Calu3 (cell line): ENCODE measurements around the gene KRTAP21-1. TPM values are rescaled to one million over a fixed set of nuclear protein-coding genes. Genes with fewer than 3 reads are reported as not detected.
"Not testable (repeated sequence)": the region's sequence is repeated elsewhere in the genome, so short reads cannot be mapped to it uniquely, and the experiment has no call there.

Source experiments
- Bru-seq: library from RNA; stranded (reverse); fragments of 400-500 nt; gene quantifications from one replicate; lab custom pipeline; 2021; lab: Mats Ljungman, UMichigan
- BruChase-seq, 2 experiments: library from RNA; stranded (reverse); fragments of 400-500 nt; gene quantifications; one replicate each; lab custom pipeline; 2021; lab: Mats Ljungman, UMichigan
- BruUV-seq: library from RNA; stranded (reverse); fragments of 400-500 nt; replicated peaks from 2 replicates; lab custom pipeline; 2021; lab: Mats Ljungman, UMichigan
- CTCF ChIA-PET: fragments of 300-600 bp; sonication (Branson Sonifier 250); formaldehyde crosslinking; loops from one replicate; lab custom pipeline; 2022; ENCODE audit warnings: antibody characterized with exemption; lab: Charles Lee
- DNase-seq: peaks from one replicate; pipeline ENCODE4 v3.0.0; 2022
- H3K27ac Mint-ChIP-seq: one replicate; pipeline ENCODE4 v1.8.0; 2022; ENCODE audit warnings: mixed read lengths; ENCODE audit not compliant: unreplicated experiment
- H3K27me3 Mint-ChIP-seq: one replicate; pipeline ENCODE4 v1.8.0; 2022; ENCODE audit warnings: mixed read lengths; ENCODE audit not compliant: unreplicated experiment
- H3K36me3 Mint-ChIP-seq: one replicate; pipeline ENCODE4 v1.8.0; 2022; ENCODE audit warnings: mild to moderate bottlenecking, moderate library complexity, mixed read lengths; ENCODE audit not compliant: insufficient read depth, unreplicated experiment
- H3K4me1 Mint-ChIP-seq: one replicate; pipeline ENCODE4 v1.8.0; 2022; ENCODE audit warnings: mild to moderate bottlenecking, low read depth, mixed read lengths; ENCODE audit not compliant: unreplicated experiment
- H3K4me3 Mint-ChIP-seq: one replicate; pipeline ENCODE4 v1.8.0; 2022; ENCODE audit warnings: mild to moderate bottlenecking, low read depth, moderate library complexity, mixed read lengths; ENCODE audit not compliant: unreplicated experiment
- H3K9me3 Mint-ChIP-seq: one replicate; pipeline ENCODE4 v1.8.0; 2022; ENCODE audit warnings: low read depth, mixed read lengths; ENCODE audit not compliant: unreplicated experiment
- intact Hi-C: fragments of 100-400 bp; cut with micrococcal nuclease; formaldehyde crosslinking; loops from one replicate; pipeline ENCODE4 v1.10.0; 2022; ENCODE audit not compliant: unreplicated experiment
- long read RNA-seq: library from polyadenylated mRNA; stranded (forward); transcript quantifications from one replicate; pipeline ENCODE4 v2.0.0, GENCODE V29; 2022
- total RNA-seq: library from RNA; stranded (reverse); gene quantifications from 2 replicates; pipeline ENCODE4 v1.2.3, GENCODE V29; 2022
- TF ChIP-seq, protein P1 (sequence below): fragments of 200-600 bp; IDR thresholded peaks from one replicate; pipeline ENCODE4 v1.8.0; 2022; ENCODE audit warnings: antibody characterized with exemption; ENCODE audit not compliant: unreplicated experiment

Gene KRTAP21-1
- total RNA-seq, result not detected in 2 replicates
- not detected for Bru-seq, nascent RNA
- BruChase-seq, experiment 1, labeled RNA remaining after a 6-hour chase, result not detected
- BruChase-seq, experiment 2, labeled RNA remaining after a 2-hour chase, result not detected
- long read RNA-seq, result 0 reads

DNA sequence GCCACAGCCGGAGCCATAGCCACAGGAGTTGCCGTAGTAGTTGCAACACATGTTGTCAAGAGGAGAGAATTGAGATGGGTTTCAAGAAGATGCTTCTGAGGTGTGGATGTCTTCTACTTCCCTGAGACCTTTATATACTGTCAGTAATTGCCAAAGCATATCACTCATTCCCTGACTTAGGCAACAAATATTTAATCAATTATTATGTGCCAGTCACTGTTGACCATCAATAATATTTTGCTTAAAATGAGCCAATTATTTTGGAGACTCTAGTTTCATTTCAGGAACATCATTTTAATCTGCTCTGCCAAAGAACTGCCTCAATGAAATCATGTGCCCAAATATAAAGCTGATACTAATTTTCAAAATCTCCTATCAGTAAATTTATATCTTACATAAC lies at the start of gene KRTAP21-1:
Gene KRTAP21-1, minus strand, starts transcription at position 101 of the 400 bp plus-strand sequence. Its CDS starts 50 bp downstream, at position 51.
- H3K4me3 Mint-ChIP-seq, CTCF ChIA-PET, H3K36me3 Mint-ChIP-seq, H3K27ac Mint-ChIP-seq, H3K4me1 Mint-ChIP-seq, DNase-seq, intact Hi-C loops, BruUV-seq, H3K27me3 Mint-ChIP-seq: not testable (repeated sequence)
- peaks cover 22% of the 10 kb centered on the region for H3K9me3 Mint-ChIP-seq

DNA sequence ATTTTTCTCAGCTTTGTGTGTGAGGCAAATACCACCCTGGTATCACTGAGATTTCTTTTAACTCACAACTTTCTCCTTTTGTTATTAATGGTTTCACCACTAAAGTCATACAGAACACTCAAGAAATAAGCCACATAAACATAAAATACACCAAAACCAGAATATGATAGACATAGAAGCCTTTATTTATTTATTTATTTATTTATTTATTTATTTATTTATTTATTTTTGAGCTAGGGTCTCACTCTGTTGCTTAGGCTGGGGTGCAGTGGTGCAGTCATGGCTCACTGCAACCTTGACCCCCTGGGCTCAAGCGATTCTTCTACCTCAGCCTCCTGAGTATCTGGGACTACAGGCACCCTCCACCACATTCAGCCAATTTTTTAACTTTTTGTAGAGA lies 45.4 kb upstream of the KRTAP21-1 start:
- no peaks in the 10 kb centered on the region for H3K27me3 Mint-ChIP-seq
- H3K4me3 Mint-ChIP-seq, result no peak overlapping the region
- H3K9me3 Mint-ChIP-seq, result peaks cover 3% of the 10 kb centered on the region
- no peaks in the 10 kb centered on the region for H3K4me1 Mint-ChIP-seq
- CTCF ChIA-PET, result no interaction called here
- no peak for DNase-seq
- intact Hi-C loops, result no loop called here
- TF ChIP-seq, protein P1, sequence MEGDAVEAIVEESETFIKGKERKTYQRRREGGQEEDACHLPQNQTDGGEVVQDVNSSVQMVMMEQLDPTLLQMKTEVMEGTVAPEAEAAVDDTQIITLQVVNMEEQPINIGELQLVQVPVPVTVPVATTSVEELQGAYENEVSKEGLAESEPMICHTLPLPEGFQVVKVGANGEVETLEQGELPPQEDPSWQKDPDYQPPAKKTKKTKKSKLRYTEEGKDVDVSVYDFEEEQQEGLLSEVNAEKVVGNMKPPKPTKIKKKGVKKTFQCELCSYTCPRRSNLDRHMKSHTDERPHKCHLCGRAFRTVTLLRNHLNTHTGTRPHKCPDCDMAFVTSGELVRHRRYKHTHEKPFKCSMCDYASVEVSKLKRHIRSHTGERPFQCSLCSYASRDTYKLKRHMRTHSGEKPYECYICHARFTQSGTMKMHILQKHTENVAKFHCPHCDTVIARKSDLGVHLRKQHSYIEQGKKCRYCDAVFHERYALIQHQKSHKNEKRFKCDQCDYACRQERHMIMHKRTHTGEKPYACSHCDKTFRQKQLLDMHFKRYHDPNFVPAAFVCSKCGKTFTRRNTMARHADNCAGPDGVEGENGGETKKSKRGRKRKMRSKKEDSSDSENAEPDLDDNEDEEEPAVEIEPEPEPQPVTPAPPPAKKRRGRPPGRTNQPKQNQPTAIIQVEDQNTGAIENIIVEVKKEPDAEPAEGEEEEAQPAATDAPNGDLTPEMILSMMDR, result no peak
- no peak overlapping the region for H3K27ac Mint-ChIP-seq
- no peaks in the 10 kb centered on the region for H3K36me3 Mint-ChIP-seq
- BruUV-seq, result no TSS peak

DNA sequence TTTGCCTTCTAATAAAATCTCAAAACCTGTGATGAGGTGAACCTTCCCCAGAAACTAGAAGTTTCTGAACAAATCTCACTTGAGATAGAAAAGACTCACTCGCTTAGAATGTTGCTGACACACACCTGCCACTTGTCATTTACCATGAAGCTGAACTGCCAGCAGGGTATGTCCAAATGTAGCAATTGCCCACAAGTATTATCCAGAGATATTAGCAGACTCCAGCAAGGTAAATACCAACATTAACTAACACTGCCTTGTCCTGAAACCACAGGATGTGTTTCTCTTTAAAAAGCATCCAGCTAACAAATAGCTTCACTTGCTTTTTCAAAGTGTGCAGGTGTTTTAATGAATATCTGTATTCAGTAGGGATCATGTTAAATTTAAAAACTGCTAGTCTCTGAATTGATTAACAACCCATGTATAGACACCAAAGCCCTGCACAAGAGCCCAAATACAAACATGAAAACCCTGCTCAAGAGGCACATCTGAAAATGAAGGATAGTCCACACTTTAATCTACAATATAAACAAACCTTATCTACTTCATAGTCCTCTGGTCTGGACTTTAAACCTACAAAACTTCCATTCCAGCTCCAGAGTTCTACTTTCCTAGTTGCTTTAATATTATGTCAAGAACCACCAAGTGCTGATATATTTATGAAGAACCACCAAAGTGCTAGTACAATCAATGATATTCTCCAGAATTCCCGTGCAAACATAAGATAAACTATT lies 38.5 kb upstream of the KRTAP21-1 start:
- TF ChIP-seq, protein P1, result no peak
- Mint-ChIP-seq H3K27ac (no peak overlapping the region), H3K4me3 (no peak overlapping the region), H3K4me1 (no peaks in the 10 kb centered on the region), H3K27me3 (no peaks in the 10 kb centered on the region), H3K36me3 (no peaks in the 10 kb centered on the region), H3K9me3 (peaks cover 7% of the 10 kb centered on the region)
- intact Hi-C loops, result no loop called here
- no peak for DNase-seq
- no TSS peak for BruUV-seq
- CTCF ChIA-PET, result no interaction called here

DNA sequence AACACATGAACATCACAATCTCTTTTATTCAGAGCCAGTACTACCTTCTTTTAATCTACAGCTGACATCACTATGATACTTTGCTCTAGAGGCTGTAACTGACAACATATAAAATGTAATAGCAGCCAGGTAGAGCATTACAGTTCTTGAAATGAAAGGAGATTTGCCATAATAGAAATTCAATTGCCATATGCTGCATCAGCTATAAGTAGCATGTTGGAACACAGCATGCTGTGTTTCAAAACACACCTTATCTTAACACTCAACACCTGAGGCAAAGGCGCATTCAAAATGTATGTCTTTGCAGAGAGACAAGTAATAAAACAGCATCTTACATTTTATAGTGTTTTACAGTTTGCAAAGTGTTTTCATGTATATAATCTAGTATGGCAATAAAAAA lies 24.0 kb upstream of the KRTAP21-1 start:
- no peak overlapping the region for H3K27ac Mint-ChIP-seq
- H3K4me1 Mint-ChIP-seq, result no peaks in the 10 kb centered on the region
- BruUV-seq, result no TSS peak

More for the DNA sequence above, 24.0 kb upstream of the KRTAP21-1 start:
- Mint-ChIP-seq H3K4me3 (no peak overlapping the region), H3K27me3 (no peaks in the 10 kb centered on the region), H3K9me3 (peaks cover 6% of the 10 kb centered on the region), H3K36me3 (no peaks in the 10 kb centered on the region)
- intact Hi-C loops, result no loop called here
- TF ChIP-seq, protein P1, result no peak
- no peak for DNase-seq
- CTCF ChIA-PET, result no interaction called here
